Mesenchymal stem cell (in vitro differentiated cells and primary cell): ENCODE data around the gene VWA7.

Experiments used
- DNase-seq: peaks from one replicate; pipeline ENCODE4 v3.0.0-alpha.2; 2013
- H2AFZ ChIP-seq: one replicate; pipeline ENCODE4 v1.6.1; 2013; ENCODE audit warnings: low read depth, mild to moderate bottlenecking, control low read depth, inconsistent platforms, low read length, moderate library complexity
- H2AK5ac ChIP-seq: 2 replicates; pipeline ENCODE4 v1.6.1; 2013; ENCODE audit warnings: low read length, moderate library complexity, mild to moderate bottlenecking, inconsistent platforms; ENCODE audit not compliant: severe bottlenecking
- H2BK120ac ChIP-seq: one replicate; pipeline ENCODE4 v1.6.1; 2013; ENCODE audit warnings: low read depth, mild to moderate bottlenecking, inconsistent platforms, low read length, moderate library complexity
- H2BK12ac ChIP-seq, 2 experiments: one replicate each; pipeline ENCODE4 v1.6.1; 2013; ENCODE audit warnings: inconsistent platforms in 2 of 2, low read length in 2 of 2, mild to moderate bottlenecking in 2 of 2, moderate library complexity in 2 of 2, control low read depth in 1 of 2
- H2BK15ac ChIP-seq: one replicate; pipeline ENCODE4 v1.6.1; 2013; ENCODE audit warnings: mild to moderate bottlenecking, low read depth, inconsistent platforms; ENCODE audit not compliant: poor library complexity, severe bottlenecking
- H2BK5ac ChIP-seq: 2 replicates; pipeline ENCODE4 v1.6.1; 2013; ENCODE audit warnings: low read depth, mild to moderate bottlenecking, low read length, control low read depth, inconsistent platforms; ENCODE audit not compliant: poor library complexity, severe bottlenecking
- H3K14ac ChIP-seq, 2 experiments: one replicate each; pipeline ENCODE4 v1.6.1; 2013; ENCODE audit warnings: inconsistent platforms in 2 of 2, low read length in 2 of 2, control low read depth in 1 of 2, mild to moderate bottlenecking in 1 of 2, moderate library complexity in 1 of 2
- H3K18ac ChIP-seq, 2 experiments: one replicate each; pipeline ENCODE4 v1.6.1; 2013; ENCODE audit warnings: inconsistent platforms in 2 of 2, low read length in 2 of 2, control low read depth in 1 of 2, low read depth in 1 of 2, mild to moderate bottlenecking in 1 of 2
- H3K23ac ChIP-seq, 2 experiments: one replicate each; pipeline ENCODE4 v1.6.1; 2013; ENCODE audit warnings: inconsistent platforms in 2 of 2, low read length in 2 of 2, mild to moderate bottlenecking in 2 of 2, moderate library complexity in 2 of 2, control low read depth in 1 of 2
- H3K27ac ChIP-seq: 2 replicates; pipeline ENCODE4 v1.5.1; 2013; ENCODE audit warnings: mild to moderate bottlenecking, moderate library complexity, low read length, control low read depth, inconsistent platforms; ENCODE audit not compliant: poor library complexity, severe bottlenecking
- H3K27me3 ChIP-seq, 2 experiments: 2 replicates each; pipeline versions ENCODE4 v1.6.1 to v1.7.0; 2013; ENCODE audit warnings: low read length in 2 of 2, mild to moderate bottlenecking in 2 of 2, moderate library complexity in 2 of 2, control low read depth in 1 of 2, inconsistent platforms in 1 of 2; ENCODE audit not compliant: control insufficient read depth in 1 of 2, insufficient read depth in 1 of 2
- H3K36me3 ChIP-seq, 2 experiments: 2 replicates each; pipeline versions ENCODE4 v1.6.1 to v1.7.0; 2013; ENCODE audit warnings: low read length in 2 of 2, control low read depth in 1 of 2, inconsistent platforms in 1 of 2, low read depth in 1 of 2, mild to moderate bottlenecking in 1 of 2; ENCODE audit not compliant: insufficient read depth in 2 of 2, control insufficient read depth in 1 of 2
- H3K4ac ChIP-seq, 2 experiments: one replicate each; pipeline ENCODE4 v1.6.1; 2013; ENCODE audit warnings: inconsistent platforms in 2 of 2, low read length in 2 of 2, mild to moderate bottlenecking in 2 of 2, moderate library complexity in 2 of 2, control low read depth in 1 of 2, low read depth in 1 of 2
- H3K4me1 ChIP-seq: 2 replicates; pipeline ENCODE4 v1.6.1; 2013; ENCODE audit warnings: low read depth, low read length, control low read depth; ENCODE audit not compliant: control insufficient read depth, insufficient read depth
- H3K4me2 ChIP-seq: 2 replicates; pipeline ENCODE4 v1.6.1; 2013; ENCODE audit warnings: low read length, mild to moderate bottlenecking, inconsistent platforms; ENCODE audit not compliant: poor library complexity, severe bottlenecking
- H3K4me3 ChIP-seq, 2 experiments: 2 replicates each; pipeline versions ENCODE4 v1.5.1 to v1.7.0; 2013; ENCODE audit warnings: low read length in 2 of 2, mild to moderate bottlenecking in 2 of 2, control low read depth in 1 of 2, low read depth in 1 of 2; ENCODE audit not compliant: insufficient read depth in 1 of 2
- H3K79me1 ChIP-seq: replicated peaks from 2 replicates; pipeline ENCODE4 v1.6.1; 2013; ENCODE audit warnings: mild to moderate bottlenecking, control low read depth, low read length, inconsistent platforms; ENCODE audit not compliant: poor library complexity, severe bottlenecking
- H3K9ac ChIP-seq: 2 replicates; pipeline ENCODE4 v1.7.0; 2013; ENCODE audit warnings: mild to moderate bottlenecking, low read length, moderate library complexity
- H3K9me3 ChIP-seq: 2 replicates; pipeline ENCODE4 v1.7.0; 2013; ENCODE audit warnings: mild to moderate bottlenecking, low read length; ENCODE audit not compliant: control insufficient read depth
- H4K8ac ChIP-seq: one replicate; pipeline ENCODE4 v1.6.1; 2013; ENCODE audit warnings: inconsistent platforms, mild to moderate bottlenecking, low read length, moderate library complexity
- H4K91ac ChIP-seq: one replicate; pipeline ENCODE4 v1.6.1; 2013; ENCODE audit warnings: mild to moderate bottlenecking, low read length, inconsistent platforms
- WGBS: methylation state at CpG from one replicate; pipeline ENCODE4 v1.1.7; 2013; ENCODE audit warnings: mixed read lengths; 5-methylcytosine and 5-hydroxymethylcytosine counted together

Gene VWA7

GRCh38 chr6:31727717-31728671 lies 49.1 kb downstream of the VWA7 start:
- H3K18ac ChIP-seq: no peak overlapping the region
- H3K27me3 ChIP-seq: no peaks in the 10 kb centered on the region
- no peak overlapping the region for H2BK5ac ChIP-seq
- no peak overlapping the region for H2AK5ac ChIP-seq
- no peak overlapping the region for H3K4ac ChIP-seq
- H3K14ac ChIP-seq: no peak overlapping the region
- H2BK15ac ChIP-seq: no peak overlapping the region
- no peaks in the 10 kb centered on the region for H3K9me3 ChIP-seq
- 91% methylated on average over 37 of the region's 41 CpGs for WGBS
- peaks cover 19% of the 10 kb centered on the region for H3K79me1 ChIP-seq
- no peak overlapping the region for H4K91ac ChIP-seq
- H3K36me3 ChIP-seq: peaks cover 52 to 60% of the 10 kb centered on the region in 2 experiments
- DNase-seq: no peak
- H3K27ac ChIP-seq: no peak overlapping the region
- no peak overlapping the region for H3K23ac ChIP-seq
- H2AFZ ChIP-seq: no peak overlapping the region
- H2BK120ac ChIP-seq: no peak overlapping the region
- H3K9ac ChIP-seq: peak overlapping the region; percentile 98
- H3K4me2 ChIP-seq: no peak overlapping the region
- no peak overlapping the region for H2BK12ac ChIP-seq
- peaks cover 13% of the 10 kb centered on the region for H3K4me1 ChIP-seq
- H4K8ac ChIP-seq: no peak overlapping the region
- H3K4me3 ChIP-seq: peak overlapping the region in 1 of 2 experiments; percentile 93

- Histone ChIP-seq H3K36me3 (peaks cover 44 to 54% of the 10 kb centered on the region in 2 experiments), H2AFZ (no peak overlapping the region), H3K4me1 (peaks cover 13% of the 10 kb centered on the region), H3K4me3 (no peak overlapping the region), H4K8ac (no peak overlapping the region), H2BK120ac (no peak overlapping the region), H3K18ac (no peak overlapping the region), H4K91ac (no peak overlapping the region), H3K27ac (no peak overlapping the region), H3K79me1 (peaks cover 19% of the 10 kb centered on the region), H3K14ac (no peak overlapping the region), H2BK12ac (no peak overlapping the region), H3K4me2 (no peak overlapping the region), H3K4ac (no peak overlapping the region), H2BK5ac (no peak overlapping the region), H2BK15ac (no peak overlapping the region), H3K27me3 (no peaks in the 10 kb centered on the region), H3K23ac (peak overlapping the region in 1 of 2 experiments; percentile 49), H3K9ac (peak overlapping the region; percentile 11), H2AK5ac (no peak overlapping the region), H3K9me3 (no peaks in the 10 kb centered on the region)
- WGBS: 96% methylated on average over 7 of the region's 7 CpGs
- no peak for DNase-seq
These were observed 50.0 kb downstream of the VWA7 start for GRCh38 chr6:31727034-31727716.

GRCh38 chr6:31725502-31726350 lies 51.4 kb downstream of the VWA7 start:
- H3K4me1 ChIP-seq: peaks cover 11% of the 10 kb centered on the region
- H3K79me1 ChIP-seq: peaks cover 19% of the 10 kb centered on the region
- H2BK15ac ChIP-seq: no peak overlapping the region
- no peak overlapping the region for H4K91ac ChIP-seq
- H2BK120ac ChIP-seq: no peak overlapping the region
- H3K14ac ChIP-seq: no peak overlapping the region
- no peak for DNase-seq
- no peak overlapping the region for H3K23ac ChIP-seq
- H3K36me3 ChIP-seq: peaks cover 30 to 43% of the 10 kb centered on the region in 2 experiments
- no peak overlapping the region for H3K9ac ChIP-seq
- H2AFZ ChIP-seq: no peak overlapping the region
- H3K27me3 ChIP-seq: peaks cover 0 to 9% of the 10 kb centered on the region in 2 experiments
- H3K18ac ChIP-seq: no peak overlapping the region
- no peak overlapping the region for H3K4ac ChIP-seq
- no peak overlapping the region for H2BK12ac ChIP-seq
- no peak overlapping the region for H3K4me3 ChIP-seq
- no peaks in the 10 kb centered on the region for H3K9me3 ChIP-seq
- H2BK5ac ChIP-seq: no peak overlapping the region
- H4K8ac ChIP-seq: no peak overlapping the region
- no peak overlapping the region for H3K27ac ChIP-seq
- H2AK5ac ChIP-seq: no peak overlapping the region
- 95% methylated on average over 9 of the region's 12 CpGs for WGBS
- no peak overlapping the region for H3K4me2 ChIP-seq
